ENCODE measurements around the gene KCNK13.
"Not testable (repeated sequence)": the region's sequence is repeated elsewhere in the genome, so short reads cannot be mapped to it uniquely, and the experiment has no call there.

Gene KCNK13

GRCh38 chr14:90060965-90061684 is 669 bp upstream of the KCNK13 start:
- no peak for DNase-seq (ENCODE audit: low read depth in 1 of 2, low spot score in 1 of 2)

DNA sequence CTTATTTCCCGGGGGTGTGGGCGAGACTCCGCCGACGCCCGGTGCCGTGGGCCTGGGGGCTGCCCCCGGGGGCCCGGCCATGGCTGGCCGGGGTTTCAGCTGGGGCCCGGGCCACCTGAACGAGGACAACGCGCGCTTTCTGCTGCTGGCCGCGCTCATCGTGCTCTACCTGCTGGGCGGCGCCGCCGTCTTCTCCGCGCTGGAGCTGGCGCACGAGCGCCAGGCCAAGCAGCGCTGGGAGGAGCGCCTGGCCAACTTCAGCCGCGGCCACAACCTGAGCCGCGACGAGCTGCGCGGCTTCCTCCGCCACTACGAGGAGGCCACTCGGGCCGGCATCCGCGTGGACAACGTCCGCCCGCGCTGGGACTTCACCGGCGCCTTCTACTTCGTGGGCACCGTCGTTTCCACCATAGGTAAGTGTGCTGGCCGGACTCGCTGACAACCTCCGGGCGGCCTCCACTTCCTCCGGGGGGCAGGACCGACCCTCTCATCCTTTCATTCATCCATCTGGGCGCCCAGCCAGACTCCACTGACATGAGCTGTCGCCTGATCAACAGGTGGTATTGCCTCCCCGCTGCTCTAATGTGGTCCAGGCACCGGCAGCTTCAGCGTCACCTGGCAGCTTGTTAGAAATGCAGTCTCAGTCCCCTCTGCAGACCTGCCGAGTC is 467 bp downstream of the KCNK13 start:
- no peak for DNase-seq (ENCODE audit: low read depth in 1 of 2, low spot score in 1 of 2)

- DNase-seq (ENCODE audit: low read depth in 1 of 2, low spot score in 1 of 2) = no peak
Measured at GRCh38 chr14:90062822-90063539, 1.2 kb downstream of the KCNK13 start.

GRCh38 chr14:90072350-90072749 is 10.6 kb downstream of the KCNK13 start:
- no peak for DNase-seq (ENCODE audit: low read depth in 1 of 2, low spot score in 1 of 2)

DNA sequence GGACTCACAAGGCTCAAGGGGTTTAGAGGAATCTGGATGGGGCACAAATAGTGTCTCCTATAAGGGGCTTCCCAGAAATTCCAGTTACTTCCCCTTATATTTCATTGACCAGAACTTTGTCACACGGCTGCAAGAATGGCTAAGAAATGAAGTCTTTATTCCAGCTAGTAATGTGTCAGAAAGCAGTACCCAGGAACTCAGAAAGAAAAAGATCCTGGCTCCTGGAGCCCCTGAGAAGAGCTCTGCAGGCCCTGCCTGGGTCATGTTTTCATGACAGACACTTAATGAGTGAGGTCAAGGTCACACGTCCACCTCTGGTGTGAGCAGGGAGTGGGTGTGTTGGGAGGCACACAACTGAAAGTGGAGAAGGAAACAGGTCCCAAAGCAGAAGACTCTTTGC is 17.8 kb downstream of the KCNK13 start:
- no peak for DNase-seq (ENCODE audit: low read depth in 1 of 2, low spot score in 1 of 2)

DNA sequence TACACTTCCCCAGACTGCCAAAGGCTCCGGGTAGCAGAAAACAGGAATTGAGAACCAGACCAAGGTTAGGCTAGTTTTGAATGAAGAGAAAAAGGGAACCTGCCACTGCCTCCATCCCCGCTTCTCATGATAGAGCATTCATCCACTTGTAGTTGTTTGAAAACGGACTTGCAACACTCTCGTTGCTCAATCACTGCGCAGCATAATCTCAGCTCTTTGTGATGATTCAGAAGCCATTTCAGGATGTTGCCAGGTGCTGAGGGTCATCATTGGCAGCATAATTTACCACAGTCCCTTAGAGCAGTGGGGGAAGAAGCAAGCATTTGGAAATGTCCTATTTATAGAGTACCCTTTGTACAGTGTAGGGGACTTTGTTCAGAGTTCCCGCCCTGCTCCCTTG is 25.6 kb downstream of the KCNK13 start:
- no peak for DNase-seq (ENCODE audit: low read depth in 1 of 2, low spot score in 1 of 2)

DNA sequence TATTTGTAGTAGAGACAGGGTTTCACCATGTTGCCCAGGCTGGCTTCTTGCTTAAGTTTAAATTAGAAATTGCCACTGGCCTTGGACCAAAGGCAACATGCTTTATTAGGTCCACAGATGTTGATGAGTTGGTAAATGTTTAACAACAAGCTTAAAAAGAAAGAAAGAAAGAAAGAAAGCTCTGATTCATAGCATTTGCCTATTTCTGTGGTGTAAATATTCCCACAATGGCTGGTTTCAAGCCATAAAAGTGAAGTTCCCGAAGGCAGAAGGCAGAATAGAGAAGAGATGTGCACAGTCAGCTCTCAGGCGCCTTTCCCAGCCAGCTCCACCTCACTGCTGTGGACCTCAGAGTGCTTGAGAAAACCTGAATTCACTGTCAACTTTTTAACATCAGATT is 26.4 kb downstream of the KCNK13 start:
- DNase-seq (ENCODE audit: low read depth in 1 of 2, low spot score in 1 of 2) = no peak

- DNase-seq (ENCODE audit: low read depth in 1 of 2, low spot score in 1 of 2) = not testable (repeated sequence)
Measured at GRCh38 chr14:90089486-90089885, 27.7 kb downstream of the KCNK13 start.

DNA sequence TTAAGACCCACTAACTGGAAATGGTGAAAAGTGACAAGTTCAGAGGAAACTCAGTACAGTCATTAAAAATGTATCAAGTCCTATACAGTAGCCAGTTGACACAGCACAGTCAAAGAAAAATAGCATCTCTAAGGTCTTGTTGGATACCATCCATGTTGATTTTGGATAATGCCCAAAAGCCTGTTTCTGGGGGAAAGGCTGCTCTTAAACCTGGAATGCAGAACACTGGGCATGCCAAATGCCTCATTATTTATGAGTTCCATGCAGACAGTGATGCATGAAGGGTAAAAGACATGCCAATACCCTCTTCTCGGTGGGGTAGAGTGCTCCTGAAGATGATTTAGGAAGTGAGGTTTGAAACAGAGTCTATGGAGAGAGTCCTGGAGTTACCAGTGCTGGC is 29.6 kb downstream of the KCNK13 start:
- no peak for DNase-seq (ENCODE audit: low read depth in 1 of 2, low spot score in 1 of 2)

DNA sequence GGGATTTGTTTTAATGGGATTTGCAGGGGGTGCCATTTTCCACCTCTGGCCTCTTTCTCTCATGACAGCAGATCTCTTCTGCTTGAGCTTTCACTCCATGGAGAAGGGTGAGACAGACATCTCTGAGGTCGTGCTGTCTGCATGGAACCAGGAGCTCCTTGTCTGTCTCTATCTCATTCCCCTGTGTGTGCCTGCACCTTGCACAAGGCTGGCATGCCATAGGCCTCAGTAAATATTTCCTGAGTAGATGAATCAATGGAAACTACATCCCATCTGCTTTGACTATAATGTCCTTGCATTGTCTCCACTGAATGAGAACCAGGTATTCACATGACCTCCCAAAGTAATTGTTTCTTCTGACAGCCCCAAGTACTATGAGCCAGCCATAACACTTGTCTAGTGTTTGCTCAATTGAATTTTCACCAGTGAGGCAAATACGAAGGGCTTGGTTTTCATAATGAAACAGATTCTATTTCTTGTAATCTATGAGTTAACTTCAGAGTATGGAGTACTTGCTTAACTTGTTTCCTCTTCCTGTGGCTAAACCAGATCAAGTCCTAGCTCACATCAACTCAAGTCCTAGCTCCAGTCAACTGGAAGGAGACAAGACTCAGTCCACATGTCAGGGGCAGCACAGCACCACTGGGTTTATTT is 32.3 kb downstream of the KCNK13 start:
- no peak for DNase-seq (ENCODE audit: low read depth in 1 of 2, low spot score in 1 of 2)

DNA sequence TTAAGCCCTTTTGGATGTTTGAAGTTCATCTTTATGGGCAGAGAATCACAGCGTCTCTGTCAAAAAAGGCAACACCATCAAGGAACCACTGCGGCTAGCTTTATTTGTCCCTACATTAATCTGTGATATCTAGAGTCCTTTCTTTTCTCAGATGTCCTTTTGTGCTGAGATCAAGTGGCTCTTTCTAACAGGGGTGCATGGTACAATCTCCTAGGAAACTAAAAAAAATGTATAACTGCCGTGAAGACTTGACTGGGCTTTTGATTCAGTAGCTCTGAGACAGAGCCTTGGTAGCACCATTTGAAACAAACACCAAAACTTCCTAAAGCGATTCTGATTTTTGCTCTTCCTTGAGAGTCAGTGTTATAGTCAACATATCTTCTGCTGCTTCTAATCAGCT is 33.3 kb downstream of the KCNK13 start:
- DNase-seq (ENCODE audit: low read depth in 1 of 2, low spot score in 1 of 2) = no peak

- no peak for DNase-seq (ENCODE audit: low read depth in 1 of 2, low spot score in 1 of 2)
Measured at GRCh38 chr14:90096566-90096965, 34.8 kb downstream of the KCNK13 start.

GRCh38 chr14:90103808-90104207 is 42.0 kb downstream of the KCNK13 start:
- DNase-seq (ENCODE audit: low read depth in 1 of 2, low spot score in 1 of 2) = no peak

DNA sequence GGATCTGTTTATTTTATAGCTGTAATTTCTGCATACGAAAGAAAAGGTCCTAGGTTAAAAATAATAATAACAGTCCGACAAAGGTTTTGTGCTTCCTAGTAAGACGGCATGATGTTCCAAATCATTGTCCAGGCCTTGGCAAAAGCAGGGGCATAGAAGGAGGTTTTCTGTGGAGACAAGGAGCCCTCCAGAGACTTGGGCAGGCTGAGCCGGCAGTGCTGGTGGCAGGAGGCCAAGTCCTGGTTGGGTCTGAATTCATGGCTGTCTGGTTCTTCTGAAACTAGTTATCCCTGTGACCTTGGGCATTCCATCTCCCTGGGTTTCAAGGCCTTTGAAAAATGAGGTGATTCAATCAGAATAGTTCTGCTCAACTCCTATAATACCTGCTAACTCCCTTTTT is 44.0 kb downstream of the KCNK13 start:
- DNase-seq (ENCODE audit: low read depth in 1 of 2, low spot score in 1 of 2) = no peak

DNA sequence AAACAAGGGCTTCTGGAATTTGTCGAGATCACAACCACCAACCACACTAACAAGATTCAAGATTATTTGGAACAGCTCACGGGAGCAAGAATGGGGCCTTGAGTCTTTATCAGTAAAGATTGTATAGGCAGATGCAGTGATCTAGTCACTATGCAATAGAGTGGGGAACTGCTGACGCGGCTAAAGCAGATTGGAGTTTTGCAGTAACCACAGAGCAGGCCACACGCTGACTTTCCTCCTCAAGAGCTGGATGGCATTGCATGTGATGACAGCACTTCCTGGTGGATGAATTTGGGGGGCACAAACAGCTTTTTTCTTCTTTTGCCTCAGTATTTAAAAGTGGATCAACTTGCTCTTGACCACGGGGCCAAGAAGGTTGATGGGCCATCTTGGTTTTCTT is 46.0 kb downstream of the KCNK13 start:
- no peak for DNase-seq (ENCODE audit: low read depth in 1 of 2, low spot score in 1 of 2)

DNA sequence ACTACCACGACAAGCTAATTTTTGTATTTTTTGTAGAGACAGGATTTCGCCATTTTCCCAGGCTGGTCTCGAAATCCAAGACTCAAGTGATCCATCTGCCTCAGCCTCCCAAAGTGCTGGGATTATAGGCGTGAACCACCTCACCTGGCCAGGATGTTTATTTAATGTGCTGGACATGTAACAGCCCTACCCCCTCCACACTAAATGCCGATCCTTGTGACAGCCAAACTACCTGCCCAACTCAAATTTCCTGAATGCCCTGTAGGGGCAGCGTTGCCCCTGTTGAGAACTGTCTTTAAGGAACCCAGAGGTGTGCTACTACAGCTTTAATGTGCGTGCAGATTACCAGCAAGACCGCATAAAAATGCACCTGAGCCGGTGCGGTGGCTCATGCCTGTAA is 48.1 kb downstream of the KCNK13 start:
- no peak for DNase-seq (ENCODE audit: low read depth in 1 of 2, low spot score in 1 of 2)

DNA sequence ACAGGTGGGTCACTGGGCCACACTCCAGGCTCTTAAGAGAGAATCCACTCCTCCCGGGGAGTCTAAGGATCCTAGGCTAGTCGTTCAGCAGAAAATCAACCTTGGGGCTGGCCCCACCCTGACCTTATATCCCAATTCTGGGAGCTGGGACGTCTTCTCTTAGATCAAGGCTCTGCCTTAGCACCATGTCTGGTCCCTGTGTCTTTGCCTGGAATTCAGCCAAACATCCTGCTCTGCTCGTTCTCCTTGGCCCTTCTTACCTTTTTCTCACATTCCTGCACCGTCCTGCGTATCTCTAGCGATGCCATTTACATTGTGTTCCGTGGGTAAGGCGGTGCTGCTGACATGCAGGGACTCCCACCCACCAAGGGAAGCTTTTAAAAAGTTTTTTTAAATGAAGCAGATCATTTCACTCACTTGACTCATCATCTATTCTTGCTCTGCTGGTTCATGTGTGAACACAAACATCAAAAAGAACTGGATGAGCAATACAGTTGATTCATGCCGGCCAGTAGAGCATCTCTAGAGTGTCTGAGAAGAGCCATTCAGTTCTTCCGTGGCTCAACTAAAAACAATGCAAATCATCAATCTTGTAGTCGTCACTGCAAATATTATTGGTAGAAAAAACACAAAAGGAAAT is 50.2 kb downstream of the KCNK13 start:
- no peak for DNase-seq (ENCODE audit: low read depth in 1 of 2, low spot score in 1 of 2)

DNA sequence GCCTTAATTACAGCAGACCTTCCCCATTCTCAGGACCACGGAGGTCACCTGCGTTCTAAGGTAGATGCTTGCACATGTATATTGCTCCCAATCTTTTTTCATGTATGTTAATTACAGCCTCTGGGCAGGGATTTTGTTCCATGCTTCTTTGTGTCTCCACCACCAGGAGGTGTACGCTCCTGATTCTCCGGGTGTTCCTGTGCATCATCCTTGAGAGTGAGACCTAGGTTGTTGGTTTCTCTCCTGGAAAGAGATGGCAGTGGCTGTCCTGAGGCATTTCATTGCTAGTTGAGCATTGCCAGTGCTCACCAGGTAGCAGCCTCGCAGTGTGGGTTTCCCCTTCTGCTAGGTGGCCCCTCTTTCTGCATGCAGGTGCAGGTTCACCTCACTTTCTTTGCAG is 52.8 kb downstream of the KCNK13 start:
- DNase-seq (ENCODE audit: low read depth in 1 of 2, low spot score in 1 of 2) = no peak

GRCh38 chr14:90115780-90116179 is 54.0 kb downstream of the KCNK13 start:
- DNase-seq (ENCODE audit: low read depth in 1 of 2, low spot score in 1 of 2) = no peak

- DNase-seq (ENCODE audit: low read depth in 1 of 2, low spot score in 1 of 2) = no peak
Measured at GRCh38 chr14:90116444-90116843, 54.6 kb downstream of the KCNK13 start.

GRCh38 chr14:90118027-90118426 is 56.2 kb downstream of the KCNK13 start:
- DNase-seq (ENCODE audit: low read depth in 1 of 2, low spot score in 1 of 2) = no peak
